Central memory CD4-positive, alpha-beta T cell (primary cell): ENCODE results near the gene ACTMAP.

Experiments
- DNase-seq: peaks from one replicate; pipeline ENCODE4 v3.0.0; 2022

Gene ACTMAP

GRCh38 chr19:40692212-40692551 lies 58.1 kb downstream of the ACTMAP start:
- DNase-seq, result no peak

DNA sequence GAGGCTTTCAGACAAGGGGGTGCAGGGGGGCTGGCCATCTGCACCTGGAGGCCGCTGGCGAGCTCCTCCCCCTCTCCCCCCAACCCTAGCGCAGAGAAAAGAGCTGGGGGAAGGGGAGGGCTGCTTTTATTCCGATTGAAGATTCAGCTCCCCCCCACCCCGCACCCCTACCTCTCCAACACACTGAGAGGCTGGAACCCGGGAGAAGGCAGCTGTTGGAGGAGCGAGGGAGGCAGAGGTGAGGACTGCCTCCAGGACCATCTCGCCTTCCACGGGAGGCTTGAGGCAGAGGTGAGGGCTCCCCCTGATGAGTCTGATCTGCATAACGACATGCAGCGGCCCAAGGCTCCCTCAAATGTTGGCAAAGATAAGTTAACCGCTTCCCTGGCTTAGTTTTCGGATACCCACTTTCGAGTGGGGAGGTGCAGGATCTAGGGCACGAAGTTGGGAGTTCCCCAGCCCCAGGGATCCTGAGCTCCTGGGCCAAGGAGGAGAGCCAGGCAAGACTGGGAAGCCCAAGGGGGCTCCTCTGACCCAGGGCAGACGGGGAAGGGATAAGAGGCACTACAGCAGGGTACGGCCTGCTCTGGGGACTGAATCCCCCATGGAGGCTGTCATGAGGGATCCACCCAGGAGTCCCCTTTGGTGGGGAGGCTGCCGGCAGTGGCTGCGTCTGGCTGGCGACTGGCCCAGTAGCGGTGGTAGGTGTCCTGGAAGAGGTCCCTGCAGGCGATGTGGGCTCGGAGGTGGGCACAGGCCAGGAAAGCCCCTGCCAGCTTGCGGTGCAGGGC lies 58.7 kb downstream of the ACTMAP start:
- DNase-seq, result no peak
